Frontal cortex (tissue), 4 donors: ENCODE results near the gene CFAP221. TPM values are rescaled to one million over a fixed set of nuclear protein-coding genes. Genes with fewer than 3 reads are reported as not detected.
"Not testable (repeated sequence)": the region's sequence is repeated elsewhere in the genome, so short reads cannot be mapped to it uniquely, and the experiment has no call there.

Source experiments
- DNase-seq, 2 donors: peaks; one replicate each; pipeline ENCODE4 v3.0.0; 2012; ENCODE audit warnings: low spot score in 2 of 2
- FAIRE-seq: peaks from 2 replicates; lab custom pipeline; 2012; peaks lifted over from hg19 to GRCh38; lab: Jason Lieb, UNC
- total RNA-seq: library from RNA; depleted of rRNA; stranded (reverse); fragments of >200 nt; gene quantifications from one replicate; pipeline ENCODE4 v1.2.3, GENCODE V29; 2014
- donor health status: control.
- donor health status: control.
- donor health status: control.

CFAP221 gene
- total RNA-seq, 1 donor from 2014 or later = 7.3 TPM

- no peak for FAIRE-seq
- DNase-seq = no peak
Measured at GRCh38 chr2:119579424-119580295, 35.4 kb downstream of the CFAP221 start.

- no peak for DNase-seq
- FAIRE-seq = no peak
Measured at GRCh38 chr2:119580550-119581072, 36.4 kb downstream of the CFAP221 start.

GRCh38 chr2:119583291-119583690 lies 39.0 kb downstream of the CFAP221 start:
- DNase-seq = no peak
- no peak for FAIRE-seq

- FAIRE-seq = no peak
- no peak for DNase-seq
Measured at GRCh38 chr2:119584469-119584868, 40.2 kb downstream of the CFAP221 start.

GRCh38 chr2:119586085-119586484 lies 41.8 kb downstream of the CFAP221 start:
- no peak for FAIRE-seq
- no peak for DNase-seq

GRCh38 chr2:119590873-119591272 lies 46.6 kb downstream of the CFAP221 start:
- no peak for FAIRE-seq

GRCh38 chr2:119591523-119591922 lies 47.3 kb downstream of the CFAP221 start:
- no peak for FAIRE-seq
- DNase-seq = no peak

More at GRCh38 chr2:119590873-119591272, 46.6 kb downstream of the CFAP221 start:
- DNase-seq = no peak

- no peak for FAIRE-seq
- no peak for DNase-seq
Measured at GRCh38 chr2:119592436-119592835, 48.2 kb downstream of the CFAP221 start.

GRCh38 chr2:119596638-119597037 lies 52.4 kb downstream of the CFAP221 start:
- FAIRE-seq (no peak), DNase-seq (no peak)

- no peak for FAIRE-seq
- DNase-seq = peak in 1 of 2 donors; percentile 12
Measured at GRCh38 chr2:119598596-119599263, 54.5 kb downstream of the CFAP221 start.

- DNase-seq (no peak), FAIRE-seq (no peak)
Measured at GRCh38 chr2:119599384-119599783, 55.1 kb downstream of the CFAP221 start.

- no peak for DNase-seq
- FAIRE-seq = no peak
Measured at GRCh38 chr2:119605096-119605495, 60.8 kb downstream of the CFAP221 start.

GRCh38 chr2:119606674-119607073 lies 62.4 kb downstream of the CFAP221 start:
- no peak for FAIRE-seq
- DNase-seq = no peak

GRCh38 chr2:119608553-119608952 lies 64.3 kb downstream of the CFAP221 start:
- DNase-seq = no peak
- no peak for FAIRE-seq

- no peak for DNase-seq
- no peak for FAIRE-seq
Measured at GRCh38 chr2:119609337-119609736, 65.1 kb downstream of the CFAP221 start.

- FAIRE-seq, DNase-seq: not testable (repeated sequence)
Measured at GRCh38 chr2:119614140-119614539, 69.9 kb downstream of the CFAP221 start.

GRCh38 chr2:119616421-119616820 lies 72.2 kb downstream of the CFAP221 start:
- FAIRE-seq (no peak), DNase-seq (no peak)

- no peak for DNase-seq
- FAIRE-seq = no peak
Measured at GRCh38 chr2:119617455-119617854, 73.2 kb downstream of the CFAP221 start.

- FAIRE-seq, DNase-seq: not testable (repeated sequence)
Measured at GRCh38 chr2:119618725-119619124, 74.5 kb downstream of the CFAP221 start.

- FAIRE-seq (no peak), DNase-seq (no peak)
Measured at GRCh38 chr2:119625226-119625625, 81.0 kb downstream of the CFAP221 start.

GRCh38 chr2:119629323-119629825 lies 85.1 kb downstream of the CFAP221 start:
- DNase-seq = no peak
- no peak for FAIRE-seq
